Fibroblast of skin of right biceps (primary cell): ENCODE measurements around the gene MMEL1.
"Not testable (repeated sequence)": the region's sequence is repeated elsewhere in the genome, so short reads cannot be mapped to it uniquely, and the experiment has no call there.

ENCODE experiments used
- DNase-seq: peaks from one replicate; pipeline ENCODE4 v3.0.0-alpha.2; 2013

MMEL1 gene

DNA sequence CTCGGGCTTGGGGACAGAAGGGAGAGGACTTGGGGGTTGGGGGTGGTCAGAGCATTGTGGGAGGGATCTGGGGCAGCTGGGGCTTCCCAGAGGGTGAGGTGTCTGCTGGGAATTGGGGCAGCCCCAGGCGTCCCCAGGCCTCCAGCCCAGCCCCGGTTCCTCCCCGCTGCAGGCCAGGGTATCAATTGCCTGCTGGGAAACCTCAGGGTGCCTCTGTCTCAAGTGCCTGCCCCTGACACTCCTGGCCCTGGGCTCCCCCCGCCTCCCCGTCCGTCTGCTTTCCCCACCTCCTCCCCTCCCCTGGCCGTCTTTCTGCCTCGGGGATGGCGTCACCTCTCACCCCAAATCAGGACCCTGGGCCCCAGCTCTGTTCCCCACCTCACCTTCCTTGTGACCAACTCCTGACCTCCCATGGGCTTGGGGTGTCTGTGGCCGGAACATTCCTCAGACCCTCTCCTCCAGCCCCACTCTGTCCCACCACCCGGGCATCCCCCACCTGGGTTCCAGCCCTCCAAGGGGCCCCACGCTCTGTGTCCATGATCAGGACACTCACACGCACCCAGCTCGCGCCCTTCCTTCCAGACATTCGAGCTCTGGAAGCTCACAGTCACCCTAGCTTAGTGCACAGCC is 64.5 kb downstream of the MMEL1 start:
- not testable (repeated sequence) for DNase-seq

DNA sequence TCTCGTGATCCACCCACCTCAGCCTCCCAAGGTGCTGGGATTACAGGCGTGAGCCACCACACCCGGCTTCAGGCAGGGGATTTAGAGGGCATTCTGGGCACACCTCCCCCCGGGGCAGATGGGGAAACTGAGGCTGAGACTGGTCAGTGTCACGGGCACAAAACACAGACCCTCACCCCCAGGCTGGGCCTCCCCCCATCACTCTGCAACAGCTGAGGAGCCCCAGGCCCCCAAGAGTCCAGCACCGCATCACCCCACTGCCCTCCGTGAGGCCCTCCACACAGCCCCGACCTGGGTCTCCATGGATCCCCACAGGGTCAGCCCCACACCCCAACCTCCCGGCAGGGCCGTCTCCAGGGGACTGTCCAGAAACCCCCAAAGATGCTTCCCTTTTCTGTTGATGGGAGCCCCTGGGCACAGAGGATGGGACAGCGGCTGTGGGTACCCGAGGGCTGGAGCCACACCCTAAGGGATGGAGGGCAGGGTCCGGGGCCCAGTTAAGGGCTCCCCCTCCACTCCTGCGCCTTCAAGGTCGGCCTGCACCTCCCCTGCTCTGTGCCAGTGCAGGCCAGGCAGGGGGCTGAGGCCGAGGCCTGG is 65.6 kb downstream of the MMEL1 start:
- no peak for DNase-seq

DNA sequence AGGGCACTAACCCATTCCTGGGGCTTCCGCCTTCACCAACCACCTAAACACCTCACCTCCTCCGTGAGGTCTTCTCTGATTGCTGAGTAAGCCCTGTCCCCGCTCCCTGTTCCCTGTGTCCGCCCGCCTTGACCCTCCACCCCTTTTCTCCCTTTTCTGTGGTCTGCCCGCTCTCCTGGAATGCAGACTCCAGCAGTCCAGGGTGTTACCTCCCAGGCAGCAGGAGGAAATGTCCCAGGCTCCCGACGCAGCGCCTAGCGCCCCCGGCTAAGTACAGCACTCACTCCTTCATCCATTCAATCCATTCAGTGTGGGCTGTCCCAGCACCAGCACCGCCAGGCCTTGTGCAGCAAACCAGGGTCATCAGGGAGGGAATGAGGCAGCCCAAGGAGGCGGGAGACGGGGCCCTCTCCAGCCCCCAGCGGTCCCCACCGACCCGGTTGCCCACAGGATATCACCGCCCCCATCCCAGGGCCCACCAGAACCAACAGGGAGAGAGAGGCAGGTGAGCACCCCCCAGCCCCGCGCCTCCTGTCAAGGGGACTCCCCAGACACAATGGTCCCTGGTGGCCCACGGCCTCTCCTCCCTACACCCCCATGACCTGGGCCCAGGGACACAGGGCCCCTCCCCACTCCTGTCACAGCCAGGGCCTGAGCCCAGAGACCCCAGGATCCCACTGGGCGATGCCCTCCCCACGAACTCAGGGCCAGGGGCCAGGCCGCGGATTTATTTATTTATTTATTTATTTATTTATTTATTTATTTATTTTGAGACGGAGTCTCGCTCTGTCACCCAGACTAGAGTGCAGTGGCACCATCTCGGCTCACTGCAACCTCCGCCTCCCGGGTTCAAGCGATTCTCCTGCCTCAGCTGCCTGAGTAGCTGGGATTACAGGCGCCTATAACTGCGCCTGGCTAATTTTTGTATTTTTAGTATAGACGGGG is 66.4 kb downstream of the MMEL1 start:
- DNase-seq: no peak

DNA sequence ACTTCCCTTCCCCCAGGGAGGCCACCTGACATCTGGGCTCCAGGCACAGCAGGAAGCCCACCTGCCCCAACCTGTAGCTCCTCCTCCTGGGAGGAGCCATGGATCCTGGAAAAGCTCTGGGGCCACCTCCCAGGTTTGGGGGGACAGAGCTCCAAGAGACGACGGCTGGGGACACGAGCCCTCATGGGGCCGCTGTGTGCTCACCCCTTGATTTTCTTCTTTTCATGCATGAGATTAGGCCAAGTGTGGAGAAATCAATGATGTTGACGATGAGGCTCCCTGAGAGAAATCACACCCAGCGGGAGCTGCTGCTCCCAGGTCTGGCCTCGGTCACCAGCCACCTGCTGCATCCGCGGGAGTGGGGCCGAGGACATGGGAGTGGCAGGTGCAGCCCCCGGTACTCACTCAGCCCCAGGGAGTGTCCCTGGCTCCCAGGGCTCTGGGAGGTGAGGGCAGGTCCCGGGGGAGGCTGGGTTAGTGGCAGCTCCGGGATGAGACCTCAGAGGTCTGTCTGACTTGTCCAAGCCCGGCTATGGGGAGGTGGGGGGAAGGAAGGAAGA is 67.9 kb downstream of the MMEL1 start:
- no peak for DNase-seq

DNA sequence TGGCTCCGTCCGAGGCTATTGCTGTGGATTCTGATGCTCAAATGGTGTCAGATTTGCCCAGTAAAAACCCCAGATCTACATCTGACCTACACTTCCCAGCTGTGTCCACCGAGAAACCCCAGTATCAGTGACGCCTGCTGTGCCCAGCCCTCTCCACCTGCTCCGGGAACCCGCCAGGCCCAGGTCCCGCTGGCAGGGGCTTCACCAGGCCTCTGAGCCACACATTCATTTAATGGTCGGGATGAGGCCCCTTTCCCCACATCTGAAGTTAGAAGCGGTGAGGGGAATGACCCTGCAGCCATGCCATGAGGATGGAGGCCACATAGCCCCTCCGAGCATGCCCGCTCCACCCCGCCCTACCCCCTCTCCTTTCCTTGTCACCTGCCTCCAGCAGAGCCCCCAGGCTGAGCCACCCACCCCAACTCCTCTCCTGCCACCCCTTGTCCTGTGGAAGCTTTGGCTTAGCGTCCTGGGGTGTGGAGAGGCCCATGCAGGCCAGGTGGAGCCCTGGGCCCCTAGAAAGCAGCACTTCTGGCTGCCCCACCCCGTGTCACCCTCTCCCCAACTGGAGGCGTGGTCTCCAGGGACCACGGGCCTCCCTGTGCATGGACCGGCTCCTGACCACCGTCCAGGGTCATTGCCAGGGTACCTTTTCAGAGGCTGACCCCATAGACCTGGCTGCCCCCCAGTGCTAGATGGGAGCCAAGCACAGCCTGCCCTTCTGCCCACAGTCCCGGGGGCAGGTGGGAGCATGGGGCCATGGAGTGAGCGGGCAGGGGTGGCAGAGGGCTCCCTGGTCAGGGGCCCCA is 68.6 kb downstream of the MMEL1 start:
- DNase-seq: no peak

DNA sequence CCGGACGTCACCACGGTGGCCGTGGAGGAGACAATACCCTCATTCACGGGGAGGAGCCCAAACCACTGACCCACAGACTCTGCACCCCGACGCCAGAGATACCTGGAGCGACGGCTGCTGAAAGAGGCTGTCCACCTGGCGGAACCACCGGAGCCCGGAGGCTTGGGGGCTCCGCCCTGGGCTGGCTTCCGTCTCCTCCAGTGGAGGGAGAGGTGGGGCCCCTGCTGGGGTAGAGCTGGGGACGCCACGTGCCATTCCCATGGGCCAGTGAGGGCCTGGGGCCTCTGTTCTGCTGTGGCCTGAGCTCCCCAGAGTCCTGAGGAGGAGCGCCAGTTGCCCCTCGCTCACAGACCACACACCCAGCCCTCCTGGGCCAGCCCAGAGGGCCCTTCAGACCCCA is 69.6 kb downstream of the MMEL1 start:
- no peak for DNase-seq

DNA sequence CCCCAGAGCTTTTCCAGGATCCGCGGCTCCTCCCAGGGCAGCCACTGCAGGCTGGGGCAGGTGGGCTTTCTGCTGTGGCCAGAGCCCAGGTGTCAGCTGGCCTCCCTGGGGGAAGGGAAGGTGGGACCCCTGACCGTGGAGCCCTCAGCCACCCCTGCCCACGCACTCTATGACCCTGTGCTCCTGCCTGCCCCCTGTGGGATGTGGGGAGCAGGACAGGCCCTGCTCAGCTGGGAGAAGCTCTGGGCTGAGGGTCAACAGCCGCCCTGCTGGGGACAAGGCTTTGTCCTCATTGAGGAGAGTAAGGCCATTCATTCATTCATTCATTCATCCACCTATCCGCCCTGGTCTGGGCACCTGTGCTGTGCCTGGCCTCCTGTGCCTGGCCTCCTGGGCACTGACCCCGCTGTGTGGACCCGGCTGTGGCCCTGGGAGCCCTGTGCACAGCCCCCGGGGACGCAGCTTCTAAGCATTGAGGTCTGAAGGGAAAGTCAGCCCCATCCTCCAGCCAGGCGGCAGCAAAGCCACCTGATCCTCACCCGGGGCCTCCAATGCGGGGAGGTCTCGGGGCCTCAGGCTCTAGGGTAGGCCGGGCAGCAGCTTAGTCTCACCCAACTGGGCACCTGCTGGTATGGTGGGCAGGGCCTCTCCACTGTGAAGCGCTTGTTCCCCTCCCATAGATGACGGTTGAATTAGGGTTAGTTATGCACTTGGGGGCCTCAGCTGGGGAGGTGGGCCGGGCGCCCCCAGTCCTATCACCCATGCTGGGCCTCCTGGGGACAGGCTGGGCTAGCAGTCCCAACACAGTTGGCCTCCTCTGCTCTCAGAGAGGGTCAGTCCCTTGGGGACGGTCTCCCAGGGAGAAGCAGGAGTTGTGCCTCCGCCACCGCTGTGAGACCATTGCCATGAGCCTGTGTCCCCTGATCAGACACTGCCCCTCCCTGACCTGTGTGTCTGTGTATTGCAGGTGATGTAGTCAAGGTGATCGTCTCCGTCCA is 70.6 kb downstream of the MMEL1 start:
- no peak for DNase-seq

DNA sequence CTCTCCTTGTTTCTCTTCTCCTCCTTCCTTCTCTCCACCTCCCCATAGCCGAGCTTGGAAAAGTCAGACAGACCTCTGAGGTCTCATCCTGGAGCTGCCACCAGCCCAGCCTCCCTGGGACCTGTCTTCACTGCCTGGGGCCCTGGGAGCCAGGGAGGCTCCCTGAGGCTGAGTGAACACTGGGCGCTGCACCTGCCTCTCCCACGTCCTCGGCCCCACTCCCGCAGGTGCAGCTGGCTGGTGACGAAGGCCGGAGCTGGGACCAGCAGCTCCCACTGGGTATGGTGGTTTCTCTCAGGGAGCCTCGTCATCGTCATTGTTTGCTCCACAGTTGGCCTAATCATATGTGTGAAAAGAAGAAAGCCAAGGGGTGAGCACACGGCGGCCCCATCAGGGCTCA is 71.4 kb downstream of the MMEL1 start:
- no peak for DNase-seq

DNA sequence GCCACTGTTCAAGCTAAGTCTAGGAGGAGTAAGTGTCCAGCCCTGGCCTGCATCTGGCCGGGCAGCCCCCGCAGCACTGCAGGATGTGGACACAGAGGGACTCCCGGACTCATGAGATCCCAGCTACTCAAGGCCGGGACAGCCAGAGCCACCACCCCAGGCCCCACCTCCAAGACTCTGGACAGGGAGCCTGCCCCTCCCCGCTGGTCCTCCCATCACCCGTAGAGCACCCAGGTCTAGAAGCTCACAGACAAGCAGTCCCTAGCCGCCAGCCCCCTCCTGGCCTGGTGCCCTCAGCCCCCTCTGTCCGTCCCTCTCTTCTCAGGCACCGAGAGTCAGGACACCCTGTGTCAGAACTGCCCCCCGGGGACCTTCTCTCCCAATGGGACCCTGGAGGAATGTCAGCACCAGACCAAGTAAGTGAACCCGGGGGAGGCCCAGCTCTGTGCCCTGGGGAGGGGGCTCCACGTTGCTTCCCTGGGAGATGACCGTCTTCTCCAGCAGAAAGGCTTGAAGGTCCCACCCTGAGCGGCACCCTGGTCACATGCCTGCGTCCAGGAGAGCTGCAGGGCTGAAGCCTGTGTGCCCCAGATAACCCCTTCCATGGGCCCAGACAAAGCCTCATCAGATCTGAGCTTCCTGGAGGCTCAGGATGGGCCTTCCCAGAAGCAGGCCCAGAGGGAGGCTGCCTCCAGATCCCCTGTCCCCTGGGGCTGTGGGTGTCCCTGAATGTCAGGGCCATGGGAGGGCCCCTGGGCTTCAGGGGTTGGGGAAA is 72.3 kb downstream of the MMEL1 start:
- no peak for DNase-seq

DNA sequence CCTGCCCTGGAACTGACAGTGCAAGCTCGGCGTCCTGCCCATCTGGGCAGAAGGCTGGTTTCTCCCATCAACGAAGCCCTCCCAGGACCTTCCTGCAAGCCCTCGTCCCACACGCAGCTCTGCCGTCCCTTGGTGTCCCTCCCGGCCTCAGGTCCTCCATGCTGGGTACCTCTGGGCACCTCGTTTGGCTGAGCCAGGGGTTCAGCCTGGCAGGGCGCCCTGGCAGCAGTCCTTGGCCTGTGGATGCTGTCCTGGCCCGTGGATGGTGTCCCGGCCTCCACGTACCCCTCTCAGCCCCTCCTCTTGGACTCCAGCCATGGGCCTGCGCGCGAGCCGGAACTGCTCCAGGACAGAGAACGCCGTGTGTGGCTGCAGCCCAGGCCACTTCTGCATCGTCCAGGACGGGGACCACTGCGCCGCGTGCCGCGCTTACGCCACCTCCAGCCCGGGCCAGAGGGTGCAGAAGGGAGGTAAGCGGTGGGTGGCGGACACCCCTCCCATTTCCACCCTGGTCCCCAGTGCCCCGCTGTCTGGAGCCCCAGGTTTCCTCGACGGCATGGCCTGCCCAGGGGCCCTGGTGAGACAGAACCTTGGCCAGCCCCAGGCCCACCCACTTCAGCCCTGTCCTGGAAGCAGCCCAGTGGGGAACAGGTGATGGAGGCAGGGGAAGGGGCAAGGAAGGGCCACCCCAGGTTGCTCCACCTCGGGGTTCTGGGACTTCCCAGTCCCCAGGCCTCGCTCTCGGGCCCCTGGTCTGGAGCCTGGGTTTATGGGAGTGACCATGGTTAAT is 73.1 kb downstream of the MMEL1 start:
- DNase-seq: no peak

DNA sequence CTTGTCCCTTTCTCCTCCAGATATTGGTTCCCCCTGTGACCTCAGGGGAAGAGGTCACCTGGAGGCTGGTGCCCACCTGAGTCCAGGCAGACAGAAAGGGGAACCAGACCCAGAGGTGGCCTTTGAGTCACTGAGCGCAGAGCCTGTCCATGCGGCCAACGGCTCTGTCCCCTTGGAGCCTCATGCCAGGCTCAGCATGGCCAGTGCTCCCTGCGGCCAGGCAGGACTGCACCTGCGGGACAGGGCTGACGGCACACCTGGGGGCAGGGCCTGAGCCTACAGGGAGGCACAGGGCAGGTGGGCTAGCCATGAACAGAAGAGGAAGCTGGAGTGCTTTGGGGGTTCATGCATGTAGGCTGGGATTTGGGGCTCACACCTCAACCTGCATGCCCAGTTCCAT is 74.0 kb downstream of the MMEL1 start:
- no peak for DNase-seq

DNA sequence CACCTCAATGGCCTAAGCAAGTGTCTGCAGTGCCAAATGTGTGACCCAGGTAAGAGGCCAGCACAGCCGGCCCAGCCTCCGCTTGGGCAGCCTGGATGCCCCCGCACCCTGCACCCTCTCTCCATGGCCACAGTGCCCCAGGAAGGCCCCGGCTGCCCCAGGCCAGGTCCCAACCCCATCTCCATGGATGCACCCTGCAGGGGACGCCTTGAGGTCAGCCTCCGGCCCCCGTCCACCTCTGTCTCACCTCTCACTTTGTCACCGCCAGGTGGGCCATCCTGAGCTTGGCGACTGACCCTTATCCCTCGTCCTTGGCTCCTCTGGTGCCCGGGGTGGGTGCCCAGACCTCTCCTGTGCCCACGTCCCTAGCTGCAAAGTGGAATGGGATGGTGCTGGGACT is 74.4 kb downstream of the MMEL1 start:
- no peak for DNase-seq

DNA sequence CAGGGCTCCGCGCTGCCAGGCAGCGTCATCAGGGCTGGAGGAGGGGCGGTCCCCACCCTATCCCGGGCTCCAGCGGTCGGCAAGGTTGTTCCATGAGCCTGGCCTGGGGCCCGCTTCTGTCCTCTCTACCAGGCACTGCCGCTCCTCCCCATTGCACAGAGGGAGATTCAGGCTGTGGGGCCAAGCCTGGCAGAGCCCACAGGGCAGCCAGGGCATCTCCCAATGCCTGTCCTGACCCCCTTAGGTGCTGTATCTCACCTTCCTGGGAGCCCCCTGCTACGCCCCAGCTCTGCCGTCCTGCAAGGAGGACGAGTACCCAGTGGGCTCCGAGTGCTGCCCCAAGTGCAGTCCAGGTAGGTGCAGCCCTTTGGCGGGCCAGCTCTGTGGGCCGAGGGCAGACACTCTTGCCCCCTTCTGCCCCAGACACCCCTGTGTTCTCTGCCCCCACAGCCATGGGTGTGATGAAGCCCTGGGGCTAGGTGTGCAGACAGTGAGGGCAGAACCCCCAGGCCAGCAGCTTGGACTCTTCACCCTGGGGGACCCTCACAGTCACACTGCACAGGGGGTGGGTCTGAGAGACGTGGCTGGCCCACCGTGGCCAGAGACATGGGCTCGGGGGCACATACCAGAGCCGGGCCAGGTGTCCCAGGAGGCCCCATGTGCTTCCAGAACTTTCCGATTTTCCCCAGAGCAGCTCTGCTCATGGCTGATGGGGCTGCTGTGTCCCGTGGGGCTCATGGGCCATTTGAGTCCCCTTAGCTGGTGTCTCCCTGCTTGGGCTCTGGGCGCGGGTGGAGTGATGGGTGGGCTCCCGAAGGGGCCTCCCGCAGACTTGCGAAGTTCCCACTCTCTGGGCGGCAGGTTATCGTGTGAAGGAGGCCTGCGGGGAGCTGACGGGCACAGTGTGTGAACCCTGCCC is 75.1 kb downstream of the MMEL1 start:
- no peak for DNase-seq

DNA sequence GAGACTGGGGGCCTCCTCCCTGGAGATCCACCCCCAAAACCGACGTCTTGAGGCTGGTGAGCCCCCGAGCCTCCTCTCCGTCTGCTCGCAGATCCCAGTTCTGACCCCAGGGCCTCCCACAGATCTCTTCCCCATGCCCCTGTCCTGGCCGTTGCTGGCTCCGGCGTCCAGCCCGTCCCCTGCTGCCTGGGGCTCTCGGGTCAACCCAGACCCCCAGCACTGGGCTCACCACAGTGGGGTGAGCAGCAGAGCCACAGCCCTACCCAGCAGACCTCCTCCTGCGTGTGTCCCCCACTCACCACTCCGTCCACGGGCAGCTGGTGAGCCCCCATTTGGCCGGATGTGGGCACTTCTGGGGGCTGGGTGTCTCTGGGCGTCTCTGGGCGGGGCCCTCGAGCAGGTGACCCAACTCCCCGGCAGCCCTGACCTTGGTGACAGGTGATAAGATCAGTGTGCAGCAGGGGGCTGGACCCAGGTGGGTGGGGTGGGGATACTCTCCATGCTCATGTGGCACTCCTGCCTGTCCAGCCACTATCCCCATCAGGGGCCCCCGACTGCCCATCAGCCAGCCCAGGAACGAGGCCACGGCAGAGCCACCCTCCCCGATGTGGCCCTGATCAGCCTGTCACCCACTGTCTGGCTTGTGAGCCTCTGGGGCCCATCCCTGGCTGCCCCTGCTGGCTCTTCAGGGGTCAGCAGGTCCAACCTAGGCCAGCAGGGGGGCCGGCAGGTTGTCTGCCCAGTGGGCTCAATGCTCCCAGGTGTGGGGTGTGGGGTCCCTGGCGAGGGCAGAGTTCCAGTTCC is 75.9 kb downstream of the MMEL1 start:
- DNase-seq: no peak

DNA sequence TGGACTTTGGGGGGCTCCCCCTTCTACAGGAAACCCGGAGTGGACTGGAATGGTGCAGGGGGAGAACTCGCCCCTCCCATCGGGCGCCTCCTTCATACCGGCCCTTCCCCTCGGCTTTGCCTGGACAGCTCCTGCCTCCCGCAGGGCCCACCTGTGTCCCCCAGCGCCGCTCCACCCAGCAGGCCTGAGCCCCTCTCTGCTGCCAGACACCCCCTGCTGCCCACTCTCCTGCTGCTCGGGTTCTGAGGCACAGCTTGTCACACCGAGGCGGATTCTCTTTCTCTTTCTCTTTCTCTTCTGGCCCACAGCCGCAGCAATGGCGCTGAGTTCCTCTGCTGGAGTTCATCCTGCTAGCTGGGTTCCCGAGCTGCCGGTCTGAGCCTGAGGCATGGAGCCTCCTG is 76.5 kb downstream of the MMEL1 start, which contains the start of gene TNFRSF14:
TNFRSF14 (plus strand) TSS at position 95 of the 401 bp plus-strand sequence; CDS start at position 389, 294 bp downstream.
- DNase-seq: peak; percentile 29

DNA sequence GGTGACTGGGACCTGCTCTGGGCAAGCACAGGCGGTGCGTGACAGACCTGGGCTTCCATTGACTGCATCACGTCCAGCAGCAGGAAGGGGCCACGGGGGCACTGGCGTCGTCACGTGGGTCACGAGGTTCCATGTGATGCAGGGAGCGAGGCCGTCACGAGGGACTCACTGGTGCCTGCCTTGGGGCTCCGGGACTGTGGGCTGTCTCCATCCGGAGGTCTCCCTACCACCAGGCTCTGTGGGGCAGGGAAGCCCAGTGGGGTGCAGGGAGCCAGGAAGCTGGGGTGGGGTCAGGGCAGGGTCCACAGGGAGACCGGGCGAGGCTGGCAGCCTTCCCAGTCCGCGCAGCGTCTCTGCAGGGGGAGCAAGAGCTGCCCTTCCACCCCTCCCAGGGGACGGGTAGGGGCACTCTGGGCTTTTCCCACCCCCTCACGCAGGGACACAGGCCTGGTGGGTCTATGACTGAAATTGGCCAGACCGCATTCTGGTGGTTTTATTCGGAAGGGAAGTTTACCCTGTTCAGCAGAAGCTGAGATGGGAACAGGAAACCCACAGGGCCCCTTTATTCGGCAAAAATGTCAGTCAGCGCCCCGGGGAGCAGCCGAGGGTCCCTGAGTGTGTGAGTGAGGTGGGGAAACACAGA is 77.1 kb downstream of the MMEL1 start:
- no peak for DNase-seq
